ENCODE data around the gene TSHZ2. TPM values are rescaled to one million over a fixed set of nuclear protein-coding genes. Genes with fewer than 3 reads are reported as not detected.

TSHZ2 gene
- total and polyA plus RNA-seq, 9 of the 15 experiments (the other 6 are each of a cell fraction or from before 2014, with no cell fraction given): 0.03 to 0.20 (median 0.05) TPM; not detected in 4

- Histone ChIP-seq H3K9me3 (replicated peaks; ENCODE audit: control insufficient read depth, insufficient read depth, low read depth, low read length) (no peaks in the 10 kb centered on the region), H4K20me1 (replicated peaks; ENCODE audit: control insufficient read depth, insufficient read depth, low read length) (no peaks in the 10 kb centered on the region), H3K9me1 (ENCODE audit: control insufficient read depth, insufficient read depth, low read length) (no peaks in the 10 kb centered on the region), H3K4me1 (replicated peaks in 1 of 2; ENCODE audit: control insufficient read depth in 2 of 2, insufficient read depth in 2 of 2, low read length in 2 of 2) (peaks cover 0 to 4% of the 10 kb centered on the region in 2 experiments; a peak in 1 of 5 replicates), H3K27ac (ENCODE audit: extremely low read depth, low read depth, low read length) (no peak overlapping the region), H3K79me2 (ENCODE audit: control insufficient read depth, insufficient read depth, low read length) (no peaks in the 10 kb centered on the region), H3K9ac (ENCODE audit: insufficient read depth in 1 of 2, low read depth in 2 of 2, low read length in 2 of 2) (no peak overlapping the region), H2AFZ (ENCODE audit: low read depth, low read length) (no peak overlapping the region), H3K36me3 (ENCODE audit: control insufficient read depth, insufficient read depth, low read length) (no peaks in the 10 kb centered on the region), H3K4me3 (no peak overlapping the region), H3K27me3 (ENCODE audit: control insufficient read depth in 2 of 2, insufficient read depth in 2 of 2, low read length in 2 of 2) (peaks cover 9 to 30% of the 10 kb centered on the region in 2 experiments), H3K4me2 (ENCODE audit: insufficient read depth, low read length) (no peak overlapping the region)
- WGBS (ENCODE audit: insufficient coverage, low coverage, missing lambda C conversion rate): 3% methylated on average over 12 of the region's 12 CpGs
- ATAC-seq (peak; percentile 68), DNase-seq (ENCODE audit: extremely low read depth in 1 of 4, low spot score in 3 of 4) (peak in 1 of 4 experiments; percentile 6), FAIRE-seq (no peak)
- intact Hi-C loops (cut with micrococcal nuclease): loop anchor here (5.0 to 10.0 kb wide), 2 partner anchors 69 to 641 kb away; no protein-coding TSS in a partner anchor
- in situ Hi-C loops (cut with MboI): no loop called here
- no TSS peak for BruUV-seq (replicated peaks)
- CTCF ChIA-PET (ENCODE audit: low intra/inter-chr PET ratio): no interaction called here
- POLR2A ChIA-PET: no interaction called here
- TF ChIP-seq RAD21 (CRISPR knock-in tag; conservative IDR thresholded peaks at IDR 0.05 in 1 of 2, IDR thresholded peaks at IDR 0.05 in 1 of 2) (peak in 1 of 2 experiments; percentile 26; a peak in 2 of 4 replicates), CTCF (IDR thresholded peaks at IDR 0.05 in 2 of 3, conservative IDR thresholded peaks at IDR 0.05 in 1 of 3; ENCODE audit: insufficient read depth in 2 of 3, low read depth in 1 of 3, low read length in 3 of 3) (0 out of 6 replicates have a peak, but pooled peaks of 1 of the 3 experiments have one; percentile 15), XRCC4 (IDR thresholded peaks at IDR 0.05; ENCODE audit: extremely low read depth, insufficient read depth, insufficient read length) (no peak)
These were observed 451.5 kb downstream of the TSHZ2 start for GRCh38 chr20:53423587-53424146.
